Karpas-422 (cell line): Measurements from ENCODE around the gene LRRC28. TPM values are rescaled to one million over a fixed set of nuclear protein-coding genes. Genes with fewer than 3 reads are reported as not detected.

Experiments used
- DNase-seq: peaks from one replicate; pipeline ENCODE4 v3.0.0-alpha.2; 2015
- H2AFZ ChIP-seq: fragments of 200-600 bp; sonication (generic); 2 replicates; pipeline ENCODE4 v1.6.1; 2014; ENCODE audit warnings: antibody characterized with exemption, low read length, mixed read lengths
- H3K27ac ChIP-seq: fragments of 200-600 bp; sonication (generic); 2 replicates; pipeline ENCODE4 v1.5.1; 2014; ENCODE audit warnings: mild to moderate bottlenecking, low read length, moderate library complexity
- H3K27me3 ChIP-seq: fragments of 200-600 bp; sonication (generic); 2 replicates; pipeline ENCODE4 v1.6.1; 2014; ENCODE audit warnings: low read length, mixed read lengths
- H3K36me3 ChIP-seq: fragments of 200-600 bp; sonication (generic); 2 replicates; pipeline ENCODE4 v1.6.1; 2014; ENCODE audit warnings: low read length, mixed read lengths; ENCODE audit not compliant: insufficient read depth
- H3K4me1 ChIP-seq: fragments of 200-600 bp; sonication (generic); 2 replicates; pipeline ENCODE4 v1.6.1; 2014; ENCODE audit warnings: mild to moderate bottlenecking, low read length, mixed read lengths
- H3K4me2 ChIP-seq: fragments of 200-600 bp; sonication (generic); 2 replicates; pipeline ENCODE4 v1.6.1; 2014; ENCODE audit warnings: low read length, low read depth, mild to moderate bottlenecking; ENCODE audit not compliant: poor library complexity, severe bottlenecking
- H3K4me3 ChIP-seq: fragments of 200-600 bp; sonication (generic); 2 replicates; pipeline ENCODE4 v1.5.1; 2014; ENCODE audit warnings: mild to moderate bottlenecking, antibody characterized with exemption, low read length, mixed read lengths
- H3K79me2 ChIP-seq: fragments of 200-600 bp; sonication (generic); 2 replicates; pipeline ENCODE4 v1.6.1; 2014; ENCODE audit warnings: mild to moderate bottlenecking, low read length, mixed read lengths
- H3K9ac ChIP-seq: fragments of 200-600 bp; sonication (generic); 2 replicates; pipeline ENCODE4 v1.6.0; 2014; ENCODE audit warnings: low read length
- H3K9me2 ChIP-seq: fragments of 200-600 bp; sonication (generic), shearing (Covaris generic); replicated peaks from 2 replicates; pipeline ENCODE4 v1.6.0; 2014; ENCODE audit warnings: mild to moderate bottlenecking, low read length, moderate library complexity; ENCODE audit not compliant: insufficient read depth
- H3K9me3 ChIP-seq: fragments of 300-700, 200-600 bp; sonication (generic); 2 replicates; pipeline ENCODE4 v1.6.1; 2014; ENCODE audit warnings: low read length, mixed read lengths
- H4K20me1 ChIP-seq: fragments of 200-600 bp; sonication (generic); 2 replicates; pipeline ENCODE4 v1.6.1; 2014; ENCODE audit warnings: mild to moderate bottlenecking, antibody characterized with exemption, low read length, low read depth; ENCODE audit not compliant: insufficient read depth
- total RNA-seq: library from RNA; depleted of rRNA; stranded (reverse); fragments of >200 nt; shearing (Covaris generic); gene quantifications from 2 replicates; pipeline ENCODE4 v1.2.3, GENCODE V29; 2014; ENCODE audit warnings: low replicate concordance

LRRC28 gene
- total RNA-seq, 1 experiment from 2014 or later: 88.0 TPM

DNA sequence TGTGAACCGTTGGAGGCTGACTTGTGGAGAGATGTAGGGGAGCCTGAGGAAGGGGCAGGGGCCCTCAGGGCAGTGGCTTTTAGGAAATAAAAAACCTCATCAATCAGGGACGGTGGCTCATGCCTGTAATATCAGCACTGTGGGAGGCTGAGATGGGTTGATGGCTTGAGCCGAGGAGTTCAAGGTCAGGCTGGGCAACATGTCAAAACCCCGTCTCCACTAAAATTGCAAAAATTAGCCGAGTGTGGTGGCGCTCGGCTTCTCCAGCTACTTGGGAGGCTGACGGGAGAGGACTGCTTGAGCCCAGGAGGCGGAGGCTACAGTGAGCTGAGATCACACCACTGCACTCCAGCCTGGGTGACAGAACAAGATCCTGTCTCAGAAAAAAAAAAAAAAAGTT lies 9.5 kb upstream of the LRRC28 start:
- Histone ChIP-seq H3K9ac (no peak overlapping the region), H3K27ac (no peak overlapping the region), H3K4me2 (no peak overlapping the region), H3K9me2 (no peaks in the 10 kb centered on the region), H3K27me3 (no peaks in the 10 kb centered on the region), H3K79me2 (no peaks in the 10 kb centered on the region; the same call in 1 of the 2 replicates), H3K9me3 (no peaks in the 10 kb centered on the region), H3K36me3 (no peaks in the 10 kb centered on the region), H2AFZ (no peak overlapping the region), H3K4me1 (peaks cover 7% of the 10 kb centered on the region), H4K20me1 (no peaks in the 10 kb centered on the region), H3K4me3 (no peak overlapping the region)
- DNase-seq: no peak

DNA sequence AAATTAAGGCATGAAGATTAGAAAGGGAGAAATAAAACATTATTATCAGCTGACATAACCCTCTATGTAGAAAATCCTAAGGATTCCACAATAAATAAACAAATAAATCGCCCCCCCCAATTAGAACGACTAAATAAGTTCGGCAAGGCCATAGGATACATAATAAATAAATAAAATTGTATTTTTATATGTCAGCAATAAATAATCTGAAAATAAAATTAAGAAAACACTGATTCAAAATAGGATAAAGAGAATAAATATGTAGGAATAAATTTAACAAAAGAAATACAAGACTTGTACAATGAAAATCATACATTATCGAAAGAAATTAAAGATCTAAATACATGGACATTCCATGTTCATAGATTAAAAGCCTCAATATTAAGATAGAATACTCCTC lies 7.0 kb upstream of the LRRC28 start:
- Histone ChIP-seq H3K27me3 (no peaks in the 10 kb centered on the region), H3K9me2 (no peaks in the 10 kb centered on the region), H2AFZ (no peak overlapping the region), H3K4me1 (peaks cover 25% of the 10 kb centered on the region), H3K9me3 (no peaks in the 10 kb centered on the region), H3K79me2 (no peaks in the 10 kb centered on the region; the same call in 1 of the 2 replicates), H3K9ac (no peak overlapping the region), H3K27ac (no peak overlapping the region), H4K20me1 (no peaks in the 10 kb centered on the region), H3K36me3 (no peaks in the 10 kb centered on the region), H3K4me3 (no peak overlapping the region), H3K4me2 (no peak overlapping the region)
- DNase-seq: no peak

DNA sequence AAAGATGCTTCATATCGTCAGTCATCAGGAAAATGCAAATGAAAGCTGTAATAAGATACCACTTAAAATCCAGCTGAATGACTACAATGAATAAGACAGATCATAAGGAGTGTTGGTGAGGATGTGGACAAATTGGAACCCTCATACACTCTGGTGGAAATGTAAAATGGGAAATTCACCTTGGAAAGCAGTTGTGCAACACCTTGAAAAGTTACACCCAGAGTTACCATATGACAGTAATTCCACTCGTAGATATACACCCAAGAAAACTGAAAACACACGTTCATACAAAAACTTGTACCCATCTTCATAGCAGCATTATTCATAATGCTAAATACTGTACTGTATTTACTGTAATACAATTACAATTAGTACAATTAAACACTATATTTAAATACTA lies 4.2 kb upstream of the LRRC28 start:
- no peaks in the 10 kb centered on the region for H3K36me3 ChIP-seq
- H3K27ac ChIP-seq: no peak overlapping the region
- no peaks in the 10 kb centered on the region for H4K20me1 ChIP-seq
- no peak overlapping the region for H3K4me3 ChIP-seq
- peaks cover 35% of the 10 kb centered on the region for H3K4me1 ChIP-seq
- H3K79me2 ChIP-seq: peaks cover 5% of the 10 kb centered on the region
- H3K9ac ChIP-seq: no peak overlapping the region
- DNase-seq: no peak
- H2AFZ ChIP-seq: no peak overlapping the region
- peak overlapping the region; percentile 31 for H3K4me2 ChIP-seq
- H3K27me3 ChIP-seq: no peaks in the 10 kb centered on the region
- H3K9me2 ChIP-seq: no peaks in the 10 kb centered on the region
- H3K9me3 ChIP-seq: no peaks in the 10 kb centered on the region

DNA sequence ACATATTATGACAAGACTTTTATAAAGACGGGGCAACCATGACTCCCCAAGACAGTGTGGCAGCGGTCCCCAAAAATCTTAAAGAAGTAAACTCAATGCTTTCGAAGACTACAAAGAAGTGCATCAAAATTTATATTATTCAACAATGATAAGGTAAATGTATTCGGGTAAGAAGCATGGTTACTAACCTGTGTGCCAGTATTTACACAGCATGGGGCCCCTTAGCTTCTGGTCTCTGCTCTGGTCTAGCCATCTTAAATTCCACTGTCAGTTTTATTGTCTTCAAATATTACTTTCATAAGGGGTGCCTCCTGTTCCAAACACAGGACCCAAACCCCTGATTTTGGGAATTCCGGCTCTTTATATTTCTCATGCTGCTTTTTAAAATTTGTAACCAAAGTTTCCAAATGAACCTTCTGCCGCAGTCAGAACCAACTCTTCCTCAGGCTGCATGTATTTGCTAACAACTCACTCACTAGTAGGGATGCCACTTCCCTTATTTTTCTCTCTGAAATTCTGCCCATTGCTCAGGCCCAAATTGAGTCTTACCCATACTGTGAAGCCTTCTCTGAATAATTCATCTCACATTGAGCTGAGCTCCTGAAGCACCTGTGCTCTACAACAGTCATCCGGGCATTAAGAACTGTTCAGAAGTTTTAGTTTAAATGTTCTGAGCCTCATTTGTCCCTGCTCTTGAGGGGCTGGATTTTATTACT lies 3.1 kb upstream of the LRRC28 start:
- peak overlapping the region; percentile 73 for H3K4me2 ChIP-seq

DNA sequence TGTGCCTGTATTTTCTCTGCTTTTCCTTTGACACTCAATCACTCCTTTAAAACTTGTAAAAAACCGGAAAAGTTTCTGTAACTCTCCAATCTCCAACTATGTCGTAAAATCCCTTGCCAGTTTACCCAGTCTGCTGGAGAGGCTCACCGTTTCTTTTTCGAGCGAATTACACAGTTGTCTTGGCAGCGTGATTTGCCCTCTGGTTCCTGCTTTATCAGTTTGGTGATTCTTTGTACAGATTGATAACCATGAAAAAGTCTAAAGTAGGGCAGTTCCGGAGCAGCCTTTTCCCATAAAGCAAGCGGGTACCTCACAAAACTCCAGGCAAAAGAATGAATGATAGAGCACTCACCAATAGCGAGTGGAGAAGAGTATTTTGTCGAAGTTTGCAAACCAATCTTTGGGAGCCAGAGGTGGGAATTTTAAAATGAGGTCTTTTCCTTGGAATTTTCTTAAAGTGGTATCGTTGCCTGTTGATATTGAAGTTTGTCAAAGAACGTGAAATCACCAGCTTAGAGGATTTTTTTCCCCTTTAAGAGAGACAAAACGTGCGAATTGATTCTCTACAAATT lies 1.9 kb upstream of the LRRC28 start, which contains the start of gene TTC23:
TTC23 (minus strand) TSS at position 312 of the 572 bp plus-strand sequence. CDS start 20,869 bp downstream, outside the sequence.
- peak within 1 kb of the TSS; percentile 71 for H3K4me3 ChIP-seq
- no peaks in the 10 kb centered on the region for H3K27me3 ChIP-seq
- H3K4me2 ChIP-seq: peak within 1 kb of the TSS; percentile 73
- peak; percentile 73 for DNase-seq
- peak within 1 kb of the TSS; percentile 89 for H3K9ac ChIP-seq
- peaks cover 24% of the 10 kb centered on the region for H3K79me2 ChIP-seq
- H3K9me2 ChIP-seq: no peaks in the 10 kb centered on the region
- H2AFZ ChIP-seq: peak within 1 kb of the TSS; percentile 13; the same call in 1 of the 2 replicates
- peaks cover 49% of the 10 kb centered on the region for H3K4me1 ChIP-seq
- H4K20me1 ChIP-seq: no peaks in the 10 kb centered on the region
- no peaks in the 10 kb centered on the region for H3K9me3 ChIP-seq
- peak within 1 kb of the TSS; percentile 87 for H3K27ac ChIP-seq
- no peaks in the 10 kb centered on the region for H3K36me3 ChIP-seq

More for the DNA sequence above, 3.1 kb upstream of the LRRC28 start:
- H3K27me3 ChIP-seq: no peaks in the 10 kb centered on the region
- H4K20me1 ChIP-seq: no peaks in the 10 kb centered on the region
- peak; percentile 64 for DNase-seq
- H3K9ac ChIP-seq: peak overlapping the region; percentile 89
- H3K4me3 ChIP-seq: peak overlapping the region; percentile 4; the same call in 1 of the 2 replicates
- H3K9me2 ChIP-seq: no peaks in the 10 kb centered on the region
- H3K79me2 ChIP-seq: peaks cover 12% of the 10 kb centered on the region
- H3K4me1 ChIP-seq: peaks cover 42% of the 10 kb centered on the region
- no peaks in the 10 kb centered on the region for H3K9me3 ChIP-seq
- peak overlapping the region; percentile 13; the same call in 1 of the 2 replicates for H2AFZ ChIP-seq
- no peaks in the 10 kb centered on the region for H3K36me3 ChIP-seq
- H3K27ac ChIP-seq: peak overlapping the region; percentile 87

DNA sequence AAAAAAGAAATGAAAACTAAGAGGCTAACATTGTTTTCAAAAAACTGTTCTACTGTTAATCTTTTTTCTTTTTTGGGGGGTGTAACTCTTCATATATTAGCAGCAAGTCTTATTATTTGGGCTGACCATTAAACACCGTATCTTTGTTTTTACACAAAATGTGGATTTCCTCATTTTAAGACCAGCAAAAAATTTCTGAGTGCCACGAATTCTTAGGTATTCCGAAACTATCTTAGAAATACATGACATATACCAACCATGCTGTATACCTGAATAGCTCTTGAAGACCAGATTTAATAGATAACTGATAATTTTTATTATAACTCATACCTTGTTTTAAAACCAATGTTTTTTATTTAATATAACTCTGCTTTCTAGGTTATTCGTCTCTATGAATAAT lies 1.3 kb upstream of the LRRC28 start:
- no peaks in the 10 kb centered on the region for H4K20me1 ChIP-seq
- H3K9ac ChIP-seq: peak overlapping the region; percentile 89
- H3K4me3 ChIP-seq: peak overlapping the region; percentile 71
- H3K27ac ChIP-seq: peak overlapping the region; percentile 87
- H3K9me3 ChIP-seq: no peaks in the 10 kb centered on the region
- H3K27me3 ChIP-seq: no peaks in the 10 kb centered on the region
- peaks cover 51% of the 10 kb centered on the region for H3K4me1 ChIP-seq
- H3K79me2 ChIP-seq: peaks cover 30% of the 10 kb centered on the region
- peak overlapping the region; percentile 73 for H3K4me2 ChIP-seq
- no peak overlapping the region for H2AFZ ChIP-seq
- DNase-seq: peak; percentile 61
- no peaks in the 10 kb centered on the region for H3K36me3 ChIP-seq
- H3K9me2 ChIP-seq: no peaks in the 10 kb centered on the region

DNA sequence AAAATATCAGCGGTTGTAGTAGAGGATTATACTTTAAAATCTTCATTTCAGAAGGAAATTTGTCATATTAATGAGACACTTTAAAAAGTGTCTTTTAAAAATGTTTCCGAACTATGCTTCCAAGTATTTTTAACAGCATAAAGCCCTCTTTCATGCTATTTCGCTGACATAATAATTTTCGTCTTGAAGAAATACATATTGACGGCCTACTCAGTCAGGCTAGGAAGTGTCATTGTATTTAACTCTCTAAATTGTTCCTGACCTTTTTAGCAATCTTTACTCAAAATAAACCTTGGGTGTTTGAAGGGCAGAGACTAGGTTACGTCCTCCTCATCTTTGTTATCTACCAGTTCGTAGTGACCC lies 806 bp upstream of the LRRC28 start:
- DNase-seq: peak; percentile 48
- H3K79me2 ChIP-seq: peaks cover 30% of the 10 kb centered on the region
- no peaks in the 10 kb centered on the region for H3K9me3 ChIP-seq
- peak overlapping the region; percentile 73 for H3K4me2 ChIP-seq
- peak overlapping the region; percentile 87 for H3K27ac ChIP-seq
- H3K4me3 ChIP-seq: peak overlapping the region; percentile 71
- H3K27me3 ChIP-seq: no peaks in the 10 kb centered on the region
- no peaks in the 10 kb centered on the region for H3K9me2 ChIP-seq
- no peaks in the 10 kb centered on the region for H4K20me1 ChIP-seq
- peak overlapping the region; percentile 89 for H3K9ac ChIP-seq
- H2AFZ ChIP-seq: no peak overlapping the region
- H3K4me1 ChIP-seq: peaks cover 51% of the 10 kb centered on the region
- H3K36me3 ChIP-seq: no peaks in the 10 kb centered on the region

DNA sequence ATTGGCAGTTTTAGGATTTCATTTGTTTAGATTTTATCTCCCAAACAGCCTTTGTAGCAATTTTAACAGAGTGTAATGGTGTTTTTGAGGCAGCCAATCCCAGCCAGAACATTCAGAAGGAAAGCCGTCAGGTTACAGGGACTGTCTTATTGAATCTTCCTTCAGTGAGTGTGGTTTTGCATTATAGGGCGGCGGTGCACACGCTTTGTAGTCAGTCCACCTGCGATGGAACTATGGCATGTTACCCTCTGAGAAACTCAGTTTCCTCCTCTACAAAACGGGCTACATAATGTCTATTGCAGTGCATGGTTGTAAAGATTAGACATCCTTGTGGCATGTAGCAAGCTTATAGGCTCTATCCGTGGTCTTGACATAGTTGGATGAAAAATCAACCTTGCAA lies 1.0 kb downstream of the LRRC28 start:
- H3K9me3 ChIP-seq: no peaks in the 10 kb centered on the region
- H3K27ac ChIP-seq: peak overlapping the region; percentile 68
- H3K79me2 ChIP-seq: peaks cover 30% of the 10 kb centered on the region
- peak overlapping the region; percentile 83 for H3K4me2 ChIP-seq
- no peaks in the 10 kb centered on the region for H3K27me3 ChIP-seq
- H3K9ac ChIP-seq: peak overlapping the region; percentile 82
- no peaks in the 10 kb centered on the region for H3K9me2 ChIP-seq
- no peaks in the 10 kb centered on the region for H4K20me1 ChIP-seq
- H2AFZ ChIP-seq: 0 out of 2 replicates have a peak overlapping the region, but pooled peaks have one; percentile 32
- peak; percentile 65 for DNase-seq
- peak overlapping the region; percentile 93 for H3K4me3 ChIP-seq
- 0 out of 2 replicates have a peak, but pooled peaks cover 3% of the 10 kb centered on the region for H3K36me3 ChIP-seq
- peaks cover 45% of the 10 kb centered on the region for H3K4me1 ChIP-seq
